Peyer's patch (tissue), 4 donors: Measurements from ENCODE around the gene PTPRM. TPM values are rescaled to one million over a fixed set of nuclear protein-coding genes. Genes with fewer than 3 reads are reported as not detected.

Experiments used
- DNase-seq, 3 donors: peaks; one replicate each; pipeline ENCODE4 v3.0.0-alpha.2; 2017 to 2019
- H3K27ac ChIP-seq, 4 donors: fragments of 200-600 bp; sonication (generic); one replicate each; pipeline ENCODE4 v1.5.1; 2016 to 2019
- H3K27me3 ChIP-seq, 2 donors: fragments of 200-600 bp; sonication (generic); one replicate each; pipeline ENCODE4 v1.5.1; 2019
- H3K36me3 ChIP-seq, 3 donors: fragments of 200-600 bp; sonication (generic); one replicate each; pipeline ENCODE4 v1.5.1; 2016 to 2019
- H3K4me1 ChIP-seq, 4 donors: fragments of 200-600 bp; sonication (generic); one replicate each; pipeline ENCODE4 v1.5.1; 2016 to 2019
- H3K4me3 ChIP-seq, 4 donors: fragments of 200-600 bp; sonication (generic); 1 replicate in 3 of 4; 2 replicates in 1 of 4; pipeline ENCODE4 v1.5.1; 2016 to 2019; ENCODE audit warnings: mild to moderate bottlenecking in 1 of 4
- H3K9me3 ChIP-seq, 4 donors: fragments of 200-600 bp; sonication (generic); one replicate each; pipeline ENCODE4 v1.5.1; 2016 to 2019; ENCODE audit warnings: mild to moderate bottlenecking in 1 of 4
- POLR2A ChIP-seq, 2 donors: fragments of 450-650 bp; IDR thresholded peaks; one replicate each; pipeline ENCODE4 v1.5.1; 2017; ENCODE audit warnings: antibody characterized with exemption in 2 of 2, mild to moderate bottlenecking in 2 of 2, moderate library complexity in 2 of 2
- total RNA-seq, 4 donors: library from RNA; depleted of rRNA; stranded (reverse); fragments of >200 nt; gene quantifications; one replicate each; pipeline ENCODE4 v1.1.0, GENCODE V29; 2016
- TF ChIP-seq, protein P1 (sequence below), 6 experiments: fragments of 450-650 bp in 4 of 6; fragments of 200-600 bp in 2 of 6; sonication (generic) in 1 of 6; IDR thresholded peaks; one replicate each; pipeline ENCODE4 v1.5.1; 2017 to 2019; ENCODE audit warnings: antibody characterized with exemption in 6 of 6, mild to moderate bottlenecking in 3 of 6, moderate library complexity in 1 of 6

Gene PTPRM
- total RNA-seq, 4 donors from 2014 or later, result 39.6 to 211 (median 80.3) TPM

GRCh38 chr18:8084160-8084559 lies 517.0 kb downstream of the PTPRM start:
- no peaks in the 10 kb centered on the region for H3K9me3 ChIP-seq
- H3K27ac ChIP-seq, result no peak overlapping the region
- no peaks in the 10 kb centered on the region for H3K4me1 ChIP-seq
- no peaks in the 10 kb centered on the region for H3K27me3 ChIP-seq
- H3K36me3 ChIP-seq, result no peaks in the 10 kb centered on the region
- no peak for TF ChIP-seq POLR2A (IDR thresholded peaks at IDR 0.05)
- TF ChIP-seq, protein P1, sequence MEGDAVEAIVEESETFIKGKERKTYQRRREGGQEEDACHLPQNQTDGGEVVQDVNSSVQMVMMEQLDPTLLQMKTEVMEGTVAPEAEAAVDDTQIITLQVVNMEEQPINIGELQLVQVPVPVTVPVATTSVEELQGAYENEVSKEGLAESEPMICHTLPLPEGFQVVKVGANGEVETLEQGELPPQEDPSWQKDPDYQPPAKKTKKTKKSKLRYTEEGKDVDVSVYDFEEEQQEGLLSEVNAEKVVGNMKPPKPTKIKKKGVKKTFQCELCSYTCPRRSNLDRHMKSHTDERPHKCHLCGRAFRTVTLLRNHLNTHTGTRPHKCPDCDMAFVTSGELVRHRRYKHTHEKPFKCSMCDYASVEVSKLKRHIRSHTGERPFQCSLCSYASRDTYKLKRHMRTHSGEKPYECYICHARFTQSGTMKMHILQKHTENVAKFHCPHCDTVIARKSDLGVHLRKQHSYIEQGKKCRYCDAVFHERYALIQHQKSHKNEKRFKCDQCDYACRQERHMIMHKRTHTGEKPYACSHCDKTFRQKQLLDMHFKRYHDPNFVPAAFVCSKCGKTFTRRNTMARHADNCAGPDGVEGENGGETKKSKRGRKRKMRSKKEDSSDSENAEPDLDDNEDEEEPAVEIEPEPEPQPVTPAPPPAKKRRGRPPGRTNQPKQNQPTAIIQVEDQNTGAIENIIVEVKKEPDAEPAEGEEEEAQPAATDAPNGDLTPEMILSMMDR (IDR thresholded peaks at IDR 0.05), result peak in 1 of 6 experiments; percentile 22
- no peak overlapping the region for H3K4me3 ChIP-seq
- DNase-seq, result no peak

DNA sequence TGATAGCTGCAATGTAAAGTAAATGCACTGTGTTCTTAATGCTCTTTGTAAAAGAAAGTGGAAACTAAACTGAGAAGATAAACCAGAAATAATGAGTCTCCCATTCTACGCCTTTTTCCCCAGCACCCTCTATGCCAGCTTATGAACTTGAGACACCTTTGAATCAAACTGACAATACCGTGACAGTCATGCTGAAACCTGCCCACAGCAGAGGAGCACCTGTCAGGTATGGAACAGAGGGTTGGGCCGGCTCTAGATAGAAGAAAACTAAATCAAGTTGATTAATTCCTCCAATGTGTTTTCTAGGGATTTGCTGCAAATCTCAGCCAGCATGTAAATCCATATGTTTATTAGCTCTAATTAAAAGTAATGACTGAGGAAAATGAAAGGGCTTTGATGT lies 521.5 kb downstream of the PTPRM start:
- H3K4me3 ChIP-seq, result no peak overlapping the region
- H3K36me3 ChIP-seq, result no peaks in the 10 kb centered on the region
- no peaks in the 10 kb centered on the region for H3K27me3 ChIP-seq
- no peaks in the 10 kb centered on the region for H3K4me1 ChIP-seq
- DNase-seq, result no peak
- TF ChIP-seq, protein P1 (IDR thresholded peaks at IDR 0.05), result no peak
- no peaks in the 10 kb centered on the region for H3K9me3 ChIP-seq
- no peak overlapping the region for H3K27ac ChIP-seq

DNA sequence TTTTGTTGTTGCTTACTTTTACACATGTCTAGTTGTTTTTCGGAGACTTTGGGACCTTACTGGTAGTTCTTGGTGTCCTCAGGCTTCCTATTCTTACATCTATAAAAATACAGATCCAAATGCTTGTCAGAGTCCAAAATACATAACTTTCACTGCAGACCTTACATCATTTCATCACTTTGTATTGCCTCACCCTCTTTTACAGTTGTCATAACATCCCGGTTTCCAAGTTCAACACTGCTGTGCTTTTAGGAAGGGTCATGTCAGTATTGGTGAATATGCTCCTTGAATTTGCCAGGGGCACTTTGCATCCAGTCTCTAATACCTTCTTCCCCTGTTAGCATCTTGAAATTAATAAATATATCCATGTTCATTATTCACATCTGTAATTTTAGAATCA lies 523.9 kb downstream of the PTPRM start:
- Histone ChIP-seq H3K9me3 (no peaks in the 10 kb centered on the region), H3K27ac (no peak overlapping the region), H3K36me3 (no peaks in the 10 kb centered on the region), H3K27me3 (no peaks in the 10 kb centered on the region), H3K4me3 (no peak overlapping the region), H3K4me1 (no peaks in the 10 kb centered on the region)
- no peak for TF ChIP-seq POLR2A (IDR thresholded peaks at IDR 0.05)
- TF ChIP-seq, protein P1 (IDR thresholded peaks at IDR 0.05), result no peak
- no peak for DNase-seq

GRCh38 chr18:8095947-8096570 lies 528.9 kb downstream of the PTPRM start:
- Histone ChIP-seq H3K4me3 (no peak overlapping the region), H3K27me3 (no peaks in the 10 kb centered on the region), H3K27ac (no peak overlapping the region), H3K9me3 (no peaks in the 10 kb centered on the region), H3K36me3 (no peaks in the 10 kb centered on the region), H3K4me1 (no peaks in the 10 kb centered on the region)
- no peak for DNase-seq
- TF ChIP-seq, protein P1 (IDR thresholded peaks at IDR 0.05), result no peak
- TF ChIP-seq POLR2A (IDR thresholded peaks at IDR 0.05), result no peak

DNA sequence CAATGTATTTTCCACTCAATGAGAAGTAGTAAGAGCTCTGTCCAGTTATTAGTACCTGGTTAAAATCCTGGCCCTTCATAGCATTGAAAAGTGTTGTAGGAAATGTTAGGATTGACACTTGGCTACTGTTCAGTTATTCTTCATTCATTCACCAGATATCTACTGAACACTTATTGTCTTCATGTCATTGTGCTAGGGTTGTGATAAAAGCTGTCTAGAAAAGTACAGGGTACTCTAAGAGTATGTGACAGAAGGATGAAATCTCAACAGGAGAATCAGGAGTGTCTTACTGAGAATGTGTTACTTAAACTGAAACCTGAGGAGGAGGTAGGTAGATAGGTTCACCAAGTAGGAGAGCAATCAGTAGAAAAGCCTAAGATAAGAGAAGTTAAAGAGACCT lies 530.3 kb downstream of the PTPRM start:
- no peaks in the 10 kb centered on the region for H3K36me3 ChIP-seq
- H3K4me1 ChIP-seq, result no peaks in the 10 kb centered on the region
- TF ChIP-seq, protein P1 (IDR thresholded peaks at IDR 0.05), result no peak
- no peak for TF ChIP-seq POLR2A (IDR thresholded peaks at IDR 0.05)
- no peaks in the 10 kb centered on the region for H3K27me3 ChIP-seq
- H3K9me3 ChIP-seq, result no peaks in the 10 kb centered on the region
- H3K4me3 ChIP-seq, result no peak overlapping the region
- no peak overlapping the region for H3K27ac ChIP-seq
- no peak for DNase-seq

DNA sequence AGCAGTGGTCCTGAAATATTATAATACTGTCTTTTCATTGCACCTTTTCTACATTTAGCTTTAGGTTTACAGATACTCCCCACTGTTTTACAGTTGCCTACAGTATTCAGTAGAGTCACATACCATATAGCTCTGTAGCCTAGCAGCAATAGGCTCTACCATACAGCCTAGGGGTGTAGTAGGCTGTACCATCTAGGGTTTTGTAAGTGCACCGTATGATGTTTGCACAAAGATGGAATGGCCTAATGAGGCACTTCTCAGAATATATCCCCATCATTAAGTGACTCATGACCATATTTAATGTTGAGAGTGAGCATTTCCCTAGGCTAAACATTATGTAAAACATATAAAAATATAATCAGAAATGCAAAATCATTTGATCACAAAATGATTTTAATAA lies 530.8 kb downstream of the PTPRM start:
- no peak overlapping the region for H3K27ac ChIP-seq
- no peaks in the 10 kb centered on the region for H3K36me3 ChIP-seq
- TF ChIP-seq, protein P1 (IDR thresholded peaks at IDR 0.05), result no peak
- TF ChIP-seq POLR2A (IDR thresholded peaks at IDR 0.05), result no peak
- no peaks in the 10 kb centered on the region for H3K9me3 ChIP-seq
- no peak overlapping the region for H3K4me3 ChIP-seq
- H3K27me3 ChIP-seq, result no peaks in the 10 kb centered on the region
- H3K4me1 ChIP-seq, result no peaks in the 10 kb centered on the region
- DNase-seq, result no peak
